Fibroblast of lung (primary cell): ENCODE results near the gene SEC24C.

Experiments used
- CTCF ChIP-seq, 2 donors: IDR thresholded peaks in 1 of 2; conservative IDR thresholded peaks in 1 of 2; 1 replicate in 1 of 2; 2 replicates in 1 of 2; pipeline ENCODE4 v1.5.1; 2011 to 2012; ENCODE audit warnings: low read length in 2 of 2, control low read depth in 1 of 2, inconsistent platforms in 1 of 2, low read depth in 1 of 2, mild to moderate bottlenecking in 1 of 2
- EZH2 ChIP-seq: IDR thresholded peaks from 2 replicates; pipeline ENCODE4 v1.5.1; 2012; ENCODE audit warnings: low read length, control low read depth, mild to moderate bottlenecking; ENCODE audit errors: missing control alignments

GRCh38 chr10:73789659-73790055 is 45.5 kb downstream of the SEC24C start:
- no peak for TF ChIP-seq EZH2
- no peak for TF ChIP-seq CTCF (conservative IDR thresholded peaks at IDR 0.05 in 1 of 2, IDR thresholded peaks at IDR 0.05 in 1 of 2; ENCODE audit: low read depth in 1 of 2, low read length in 2 of 2)
